22Rv1 (cell line): ENCODE data around the gene C11orf21.

Experiments used
- CTCF ChIP-seq: fragments of 450-650 bp; IDR thresholded peaks from 2 replicates; pipeline ENCODE4 v1.5.1; 2017; ENCODE audit warnings: mild to moderate bottlenecking
- ZFX ChIP-seq: fragments of 450-650 bp; IDR thresholded peaks from 2 replicates; pipeline ENCODE4 v1.6.1; 2017; ENCODE audit warnings: antibody characterized with exemption, borderline replicate concordance

- TF ChIP-seq CTCF = no peak
- no peak for TF ChIP-seq ZFX
These were observed 42.9 kb downstream of the C11orf21 start for GRCh38 chr11:2258501-2259465.
